Ramos (cell line): ENCODE data around the gene SCYL3.
"Not testable (repeated sequence)": the region's sequence is repeated elsewhere in the genome, so short reads cannot be mapped to it uniquely, and the experiment has no call there.

Source experiments
- in situ Hi-C: fragments of 300-500 bp; cut with MboI; formaldehyde crosslinking; loops from one replicate; pipeline ENCODE4 v1.14.3; 2022; ENCODE audit warnings: low sequenced_read_pairs; ENCODE audit not compliant: unreplicated experiment

SCYL3 gene

GRCh38 chr1:169893645-169894423, at the start of gene SCYL3:
Gene SCYL3, minus strand, starts transcription at chr1:169893896. Its CDS starts 5,056 bp downstream, at chr1:169888840.
- in situ Hi-C loops = no loop called here

- in situ Hi-C loops = no loop called here
These were observed 48.5 kb upstream of the SCYL3 start for GRCh38 chr1:169941982-169942830.

GRCh38 chr1:169933984-169934725, 40.5 kb upstream of the SCYL3 start:
- in situ Hi-C loops = no loop called here

- in situ Hi-C loops = no loop called here
These were observed 38.1 kb upstream of the SCYL3 start for GRCh38 chr1:169931795-169932231.

- in situ Hi-C loops = no loop called here
These were observed 35.5 kb upstream of the SCYL3 start for GRCh38 chr1:169929210-169929526.

- in situ Hi-C loops = no loop called here
These were observed 34.9 kb upstream of the SCYL3 start for GRCh38 chr1:169928438-169929209.

- in situ Hi-C loops = no loop called here
These were observed 32.1 kb upstream of the SCYL3 start for GRCh38 chr1:169925505-169926482.

GRCh38 chr1:169924829-169925228, 31.1 kb upstream of the SCYL3 start:
- in situ Hi-C loops = no loop called here

GRCh38 chr1:169924063-169924462, 30.4 kb upstream of the SCYL3 start:
- in situ Hi-C loops = no loop called here

- in situ Hi-C loops = no loop called here
These were observed 27.4 kb upstream of the SCYL3 start for GRCh38 chr1:169921080-169921479.

- in situ Hi-C loops = no loop called here
These were observed 25.2 kb upstream of the SCYL3 start for GRCh38 chr1:169918927-169919326.

- in situ Hi-C loops = not testable (repeated sequence)
These were observed 24.5 kb upstream of the SCYL3 start for GRCh38 chr1:169918220-169918619.

- in situ Hi-C loops = no loop called here
These were observed 21.5 kb upstream of the SCYL3 start for GRCh38 chr1:169915150-169915549.

GRCh38 chr1:169914531-169914930, 20.8 kb upstream of the SCYL3 start:
- in situ Hi-C loops = no loop called here

- in situ Hi-C loops = no loop called here
These were observed 15.8 kb upstream of the SCYL3 start for GRCh38 chr1:169909499-169909898.

GRCh38 chr1:169906938-169907337, 13.2 kb upstream of the SCYL3 start:
- in situ Hi-C loops = no loop called here

GRCh38 chr1:169904834-169905233, 11.1 kb upstream of the SCYL3 start:
- in situ Hi-C loops = no loop called here

- in situ Hi-C loops = no loop called here
These were observed 9.1 kb upstream of the SCYL3 start for GRCh38 chr1:169902751-169903150.

- in situ Hi-C loops = no loop called here
These were observed 7.4 kb upstream of the SCYL3 start for GRCh38 chr1:169901115-169901514.
